Measurements from ENCODE around the gene LRRK1.

The LRRK1 gene

DNA sequence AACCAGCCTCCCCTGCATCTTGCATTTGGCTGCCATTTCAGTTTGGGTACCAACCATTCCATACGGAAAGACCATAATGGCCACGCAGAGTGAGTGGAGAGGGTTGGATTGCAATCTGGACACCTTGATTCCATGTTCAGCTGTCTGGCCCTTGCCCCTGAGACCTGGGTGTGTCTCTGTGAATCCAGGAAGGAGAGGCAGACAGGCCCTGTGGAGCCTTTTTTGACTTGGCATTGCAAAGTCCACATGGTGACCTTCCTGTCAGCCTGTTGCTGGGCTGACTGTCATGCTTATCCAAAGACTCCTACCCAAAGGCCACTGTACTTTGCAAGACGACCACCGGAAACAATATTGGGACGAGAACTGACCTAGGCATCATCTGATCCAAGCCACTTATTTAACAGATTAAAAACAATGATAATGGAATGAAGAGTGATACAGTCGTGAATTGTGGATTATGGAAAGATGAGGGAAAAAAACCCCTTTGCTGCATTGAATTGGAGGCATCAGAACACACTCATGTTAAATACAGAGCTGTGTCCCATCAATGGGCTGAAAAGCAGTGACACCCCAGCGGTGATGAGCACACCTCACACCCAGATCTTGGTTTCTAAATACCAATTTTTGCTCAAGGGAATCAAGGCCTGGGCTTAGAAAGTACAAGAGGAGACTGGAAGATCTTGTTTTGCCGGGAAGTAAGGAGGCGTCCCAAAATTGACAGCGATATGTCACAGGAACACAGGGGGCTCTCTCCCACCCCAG lies 86.0 kb downstream of the LRRK1 start:
- H3K27ac ChIP-seq: no peak overlapping the region
- TF ChIP-seq, protein P1, sequence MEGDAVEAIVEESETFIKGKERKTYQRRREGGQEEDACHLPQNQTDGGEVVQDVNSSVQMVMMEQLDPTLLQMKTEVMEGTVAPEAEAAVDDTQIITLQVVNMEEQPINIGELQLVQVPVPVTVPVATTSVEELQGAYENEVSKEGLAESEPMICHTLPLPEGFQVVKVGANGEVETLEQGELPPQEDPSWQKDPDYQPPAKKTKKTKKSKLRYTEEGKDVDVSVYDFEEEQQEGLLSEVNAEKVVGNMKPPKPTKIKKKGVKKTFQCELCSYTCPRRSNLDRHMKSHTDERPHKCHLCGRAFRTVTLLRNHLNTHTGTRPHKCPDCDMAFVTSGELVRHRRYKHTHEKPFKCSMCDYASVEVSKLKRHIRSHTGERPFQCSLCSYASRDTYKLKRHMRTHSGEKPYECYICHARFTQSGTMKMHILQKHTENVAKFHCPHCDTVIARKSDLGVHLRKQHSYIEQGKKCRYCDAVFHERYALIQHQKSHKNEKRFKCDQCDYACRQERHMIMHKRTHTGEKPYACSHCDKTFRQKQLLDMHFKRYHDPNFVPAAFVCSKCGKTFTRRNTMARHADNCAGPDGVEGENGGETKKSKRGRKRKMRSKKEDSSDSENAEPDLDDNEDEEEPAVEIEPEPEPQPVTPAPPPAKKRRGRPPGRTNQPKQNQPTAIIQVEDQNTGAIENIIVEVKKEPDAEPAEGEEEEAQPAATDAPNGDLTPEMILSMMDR (conservative IDR thresholded peaks at IDR 0.05): no peak

DNA sequence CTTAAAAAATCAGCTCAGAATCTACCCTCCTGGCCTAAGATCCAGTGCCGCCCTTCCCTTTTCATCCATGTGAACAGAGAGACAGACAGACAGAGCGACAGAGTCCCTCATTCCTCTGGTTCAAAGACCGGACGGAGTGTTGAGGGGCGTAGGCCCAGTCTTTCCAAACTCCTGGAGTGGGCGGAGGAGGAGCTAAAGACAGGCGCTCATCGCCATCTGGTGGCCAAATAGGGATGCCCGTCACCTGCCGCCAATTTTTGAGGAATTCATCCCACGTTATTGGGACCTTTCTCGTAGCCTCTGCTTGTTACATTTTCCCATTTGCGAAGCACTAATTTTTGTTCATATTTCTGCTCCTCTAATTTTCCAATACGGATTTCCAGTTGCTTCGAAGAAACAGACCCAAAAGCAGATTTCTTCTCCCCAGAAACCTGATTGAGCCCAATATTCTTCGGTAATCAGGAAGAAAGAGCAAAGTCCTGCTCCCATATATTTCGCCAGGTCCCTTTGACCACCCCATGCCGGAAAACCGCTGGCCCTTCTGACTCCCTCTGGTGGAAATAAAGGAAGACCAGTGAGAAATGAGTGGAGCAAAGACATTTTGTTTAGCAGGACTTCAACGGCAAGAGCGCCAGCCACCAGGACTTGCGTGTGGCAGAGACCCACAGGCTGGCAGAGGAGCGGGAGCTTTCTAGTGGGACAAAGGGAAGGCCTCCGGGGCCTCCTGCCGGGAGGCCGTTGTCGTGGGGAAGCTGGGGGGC lies 88.0 kb downstream of the LRRK1 start:
- peak overlapping the region; percentile 68 for H3K27ac ChIP-seq
- TF ChIP-seq, protein P1 (conservative IDR thresholded peaks at IDR 0.05): peak; percentile 99

DNA sequence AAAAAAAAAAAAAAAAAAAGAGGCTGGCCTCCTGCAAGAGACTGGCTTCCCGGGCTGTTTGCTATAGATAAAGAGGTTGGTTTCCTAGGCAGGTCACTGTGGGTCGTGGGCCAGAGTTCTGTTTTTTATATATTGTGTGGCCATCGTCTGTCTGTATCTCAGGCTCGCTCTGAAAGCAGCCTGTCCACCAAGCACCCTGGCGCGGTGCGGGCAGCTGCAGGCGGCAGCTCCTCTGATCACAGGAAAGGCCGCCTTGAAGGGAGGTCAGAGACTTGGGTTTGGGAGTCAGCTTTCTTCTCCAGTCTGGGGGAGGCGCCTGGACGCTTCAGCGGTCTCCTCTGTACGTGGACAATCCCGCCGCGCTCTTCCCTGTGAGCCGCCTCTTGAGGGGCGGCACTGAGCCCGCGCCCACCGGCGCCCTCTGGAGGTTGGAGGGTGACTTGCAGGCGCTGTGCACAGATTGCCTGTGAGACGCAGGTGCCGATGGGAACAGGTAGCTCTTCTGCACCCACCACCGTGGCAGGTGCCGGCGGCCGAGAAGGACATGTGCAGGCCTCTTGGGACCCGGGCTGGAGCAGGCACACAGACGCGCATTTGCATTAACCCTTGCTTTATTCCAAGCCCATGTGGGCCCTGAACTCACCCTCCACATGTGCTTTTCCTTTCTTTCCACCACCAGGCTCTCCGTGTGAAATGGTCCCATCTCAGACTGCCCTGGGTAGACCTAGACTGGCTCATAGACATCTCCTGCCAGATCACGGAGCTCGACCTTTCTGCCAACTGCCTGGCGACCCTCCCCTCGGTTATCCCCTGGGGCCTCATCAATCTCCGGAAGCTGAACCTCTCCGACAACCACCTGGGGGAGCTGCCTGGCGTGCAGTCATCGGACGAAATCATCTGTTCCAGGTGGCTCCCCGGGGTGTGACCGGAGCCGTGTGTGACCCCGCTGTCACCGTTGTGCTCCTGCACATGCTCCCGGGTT lies 89.3 kb downstream of the LRRK1 start:
- H3K27ac ChIP-seq: peak overlapping the region; percentile 68

DNA sequence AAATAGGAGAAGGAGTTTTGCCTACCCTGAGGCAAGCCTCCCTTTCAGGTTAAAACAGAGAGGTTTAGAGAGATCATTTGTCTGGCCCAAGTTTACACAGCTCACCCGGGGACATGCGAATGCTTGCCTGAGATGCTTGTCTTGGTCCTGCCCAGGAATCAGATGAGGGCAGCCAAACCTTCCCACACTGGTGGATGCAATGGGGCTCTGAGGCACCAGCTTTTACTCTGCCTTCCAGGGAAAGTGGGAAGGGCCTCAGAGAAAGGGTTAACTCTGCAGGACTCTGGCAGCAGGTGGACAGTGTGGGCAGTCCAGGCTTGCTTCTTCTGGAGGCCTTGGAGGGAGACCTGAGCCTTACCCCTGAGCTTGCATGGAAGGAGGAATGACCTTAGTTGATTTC lies 90.0 kb downstream of the LRRK1 start:
- TF ChIP-seq, protein P1 (conservative IDR thresholded peaks at IDR 0.05): no peak

More for the DNA sequence above, 89.3 kb downstream of the LRRK1 start:
- TF ChIP-seq, protein P1 (conservative IDR thresholded peaks at IDR 0.05): peak; percentile 98

DNA sequence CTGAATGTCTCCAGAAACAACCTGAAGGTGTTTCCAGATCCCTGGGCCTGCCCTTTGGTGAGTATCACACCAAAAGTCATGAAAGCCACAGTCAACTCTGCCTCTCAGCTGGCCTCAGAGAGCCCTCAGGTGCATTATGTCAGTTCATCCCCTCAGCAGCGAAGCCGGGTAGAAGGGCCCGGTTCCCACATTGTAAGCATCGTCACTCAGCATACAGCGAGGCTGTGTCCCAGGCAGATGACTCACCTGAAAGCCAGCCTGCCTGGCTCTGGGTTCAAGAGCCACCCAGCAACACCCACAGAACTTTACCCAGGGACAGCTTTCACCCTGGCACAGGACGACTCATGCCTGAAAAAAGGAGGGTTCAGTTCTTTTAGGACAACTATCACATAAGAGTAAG lies 91.6 kb downstream of the LRRK1 start:
- TF ChIP-seq, protein P1 (conservative IDR thresholded peaks at IDR 0.05): no peak
- H3K27ac ChIP-seq: no peak overlapping the region

More for the DNA sequence above, 90.0 kb downstream of the LRRK1 start:
- peak overlapping the region; percentile 68; the same call in 1 of the 2 replicates for H3K27ac ChIP-seq

DNA sequence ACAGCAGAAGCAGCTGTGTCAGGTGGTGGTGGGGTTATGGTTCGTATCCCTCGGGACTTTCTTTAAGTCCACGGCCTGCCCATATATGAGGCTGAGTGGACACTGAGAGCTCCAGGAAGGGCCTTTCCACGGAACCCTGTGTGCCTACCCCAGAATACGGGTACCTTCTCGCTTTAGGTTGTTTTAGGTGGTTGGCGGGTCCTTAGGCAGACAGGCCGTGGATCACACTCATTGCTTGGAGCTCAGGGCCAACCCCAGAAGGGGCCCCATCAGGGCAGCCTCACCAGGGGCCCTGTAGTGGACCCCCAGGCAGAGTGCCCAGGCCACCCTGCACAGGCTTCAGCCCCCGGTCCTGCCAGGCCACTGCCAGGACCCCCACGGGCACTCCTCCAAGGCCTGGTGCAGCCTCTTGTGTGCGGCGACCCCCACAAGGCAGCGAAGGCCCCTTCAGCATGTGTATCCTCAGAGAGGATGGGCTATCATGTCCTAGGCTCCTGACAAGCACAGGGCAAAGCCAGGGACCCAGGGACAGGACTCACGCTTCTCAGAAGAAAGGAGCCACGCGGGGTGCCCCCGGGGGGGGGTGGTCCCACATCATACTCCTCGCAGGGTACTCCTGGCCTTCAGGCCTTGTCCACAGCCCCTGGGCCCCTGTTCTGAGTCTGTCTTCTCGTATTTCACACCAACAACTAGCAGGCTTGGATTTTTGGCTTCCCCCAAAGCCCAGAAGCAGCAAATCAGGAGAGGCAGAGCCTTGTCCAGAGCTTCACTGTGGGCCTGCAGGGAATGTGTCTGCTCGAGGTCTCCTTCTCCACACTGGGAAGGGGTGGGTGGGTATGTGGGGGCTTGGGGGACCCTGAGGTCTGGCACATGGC lies 93.4 kb downstream of the LRRK1 start:
- TF ChIP-seq, protein P1 (conservative IDR thresholded peaks at IDR 0.05): no peak

More for the DNA sequence above, 93.4 kb downstream of the LRRK1 start:
- H3K27ac ChIP-seq: no peak overlapping the region

All from VCaP (cell line).